Measurements from ENCODE around the gene SRBD1.

The SRBD1 gene

GRCh38 chr2:45345331-45346234 lies 265.5 kb downstream of the SRBD1 start:
- no peak for DNase-seq

- DNase-seq = no peak
Measured at GRCh38 chr2:45344502-45344901, 266.6 kb downstream of the SRBD1 start.

- DNase-seq = no peak
Measured at GRCh38 chr2:45344071-45344470, 267.0 kb downstream of the SRBD1 start.

- no peak for DNase-seq
Measured at GRCh38 chr2:45343251-45344017, 267.6 kb downstream of the SRBD1 start.

GRCh38 chr2:45340318-45340717 lies 270.7 kb downstream of the SRBD1 start:
- no peak for DNase-seq

GRCh38 chr2:45339253-45339652 lies 271.8 kb downstream of the SRBD1 start:
- DNase-seq = no peak
